GM12864 (cell line): ENCODE results near the gene MGMT.

ENCODE experiments used
- DNase-seq: peaks from one replicate; pipeline ENCODE4 v3.0.0-alpha.2; 2011; ENCODE audit warnings: low read depth
- H3K4me3 ChIP-seq: 2 replicates; pipeline ENCODE4 v1.5.1; 2011; ENCODE audit warnings: mild to moderate bottlenecking, low read depth, low read length, control low read depth
- TF ChIP-seq, protein P1 (sequence below): IDR thresholded peaks from 2 replicates; pipeline ENCODE4 v1.5.1; 2011; ENCODE audit warnings: low read depth, mild to moderate bottlenecking, moderate library complexity, low read length, control low read depth, inconsistent platforms; ENCODE audit errors: missing control alignments

Gene MGMT

DNA sequence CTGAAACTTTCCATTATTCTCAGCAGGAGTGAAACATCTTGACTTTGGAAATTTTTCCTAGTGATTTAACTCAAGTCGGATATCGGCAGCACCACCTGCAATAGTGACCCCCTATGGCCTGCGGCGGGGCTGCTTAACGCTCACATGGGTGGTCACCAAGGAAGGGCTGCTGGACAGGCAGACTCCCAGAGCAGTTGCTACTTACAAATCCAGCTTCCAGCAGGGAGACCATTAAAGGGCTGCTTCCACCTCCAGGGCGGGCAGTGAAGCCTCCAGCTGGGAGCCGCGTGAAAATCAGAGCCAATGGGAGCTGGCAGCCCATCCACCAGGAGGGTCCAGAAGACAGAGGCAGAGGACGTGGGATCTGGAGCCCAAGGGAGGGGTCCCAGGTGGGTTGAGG, 122.5 kb downstream of the MGMT start:
- TF ChIP-seq, protein P1, sequence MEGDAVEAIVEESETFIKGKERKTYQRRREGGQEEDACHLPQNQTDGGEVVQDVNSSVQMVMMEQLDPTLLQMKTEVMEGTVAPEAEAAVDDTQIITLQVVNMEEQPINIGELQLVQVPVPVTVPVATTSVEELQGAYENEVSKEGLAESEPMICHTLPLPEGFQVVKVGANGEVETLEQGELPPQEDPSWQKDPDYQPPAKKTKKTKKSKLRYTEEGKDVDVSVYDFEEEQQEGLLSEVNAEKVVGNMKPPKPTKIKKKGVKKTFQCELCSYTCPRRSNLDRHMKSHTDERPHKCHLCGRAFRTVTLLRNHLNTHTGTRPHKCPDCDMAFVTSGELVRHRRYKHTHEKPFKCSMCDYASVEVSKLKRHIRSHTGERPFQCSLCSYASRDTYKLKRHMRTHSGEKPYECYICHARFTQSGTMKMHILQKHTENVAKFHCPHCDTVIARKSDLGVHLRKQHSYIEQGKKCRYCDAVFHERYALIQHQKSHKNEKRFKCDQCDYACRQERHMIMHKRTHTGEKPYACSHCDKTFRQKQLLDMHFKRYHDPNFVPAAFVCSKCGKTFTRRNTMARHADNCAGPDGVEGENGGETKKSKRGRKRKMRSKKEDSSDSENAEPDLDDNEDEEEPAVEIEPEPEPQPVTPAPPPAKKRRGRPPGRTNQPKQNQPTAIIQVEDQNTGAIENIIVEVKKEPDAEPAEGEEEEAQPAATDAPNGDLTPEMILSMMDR, result no peak
- no peak for DNase-seq
- no peak overlapping the region for H3K4me3 ChIP-seq

GRCh38 chr10:129593953-129594352, 126.9 kb downstream of the MGMT start:
- TF ChIP-seq, protein P1, result no peak
- DNase-seq, result no peak

GRCh38 chr10:129594811-129595210, 127.8 kb downstream of the MGMT start:
- H3K4me3 ChIP-seq, result no peak overlapping the region
- no peak for DNase-seq
- TF ChIP-seq, protein P1, result no peak

More at GRCh38 chr10:129593953-129594352, 126.9 kb downstream of the MGMT start:
- no peak overlapping the region for H3K4me3 ChIP-seq

- TF ChIP-seq, protein P1, result no peak
- no peak overlapping the region for H3K4me3 ChIP-seq
- no peak for DNase-seq
These were observed 131.4 kb downstream of the MGMT start for GRCh38 chr10:129598413-129598812.

GRCh38 chr10:129599160-129599559, 132.1 kb downstream of the MGMT start:
- TF ChIP-seq, protein P1, result no peak
- H3K4me3 ChIP-seq, result no peak overlapping the region
- DNase-seq, result no peak

DNA sequence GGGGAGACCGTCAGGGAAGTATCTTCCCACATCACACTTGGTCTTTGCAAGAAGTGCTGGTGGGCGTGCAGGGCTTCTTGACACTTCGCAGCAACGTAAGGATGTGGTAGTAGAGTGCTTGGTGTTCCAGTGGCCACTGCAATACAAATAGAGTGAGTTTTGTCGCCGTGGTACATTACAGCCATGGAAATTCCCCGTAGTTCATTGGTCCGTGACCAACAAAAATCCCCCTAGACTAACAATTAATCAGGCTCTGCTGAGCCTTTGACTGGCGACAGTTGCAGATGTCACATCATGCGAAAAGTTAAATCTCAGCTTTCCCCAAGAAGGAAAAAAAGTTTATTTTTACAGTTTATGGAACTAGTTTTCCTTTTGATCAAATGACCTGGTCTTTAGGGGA, 134.7 kb downstream of the MGMT start:
- peak; percentile 33 for DNase-seq
- TF ChIP-seq, protein P1, result no peak
- no peak overlapping the region for H3K4me3 ChIP-seq

DNA sequence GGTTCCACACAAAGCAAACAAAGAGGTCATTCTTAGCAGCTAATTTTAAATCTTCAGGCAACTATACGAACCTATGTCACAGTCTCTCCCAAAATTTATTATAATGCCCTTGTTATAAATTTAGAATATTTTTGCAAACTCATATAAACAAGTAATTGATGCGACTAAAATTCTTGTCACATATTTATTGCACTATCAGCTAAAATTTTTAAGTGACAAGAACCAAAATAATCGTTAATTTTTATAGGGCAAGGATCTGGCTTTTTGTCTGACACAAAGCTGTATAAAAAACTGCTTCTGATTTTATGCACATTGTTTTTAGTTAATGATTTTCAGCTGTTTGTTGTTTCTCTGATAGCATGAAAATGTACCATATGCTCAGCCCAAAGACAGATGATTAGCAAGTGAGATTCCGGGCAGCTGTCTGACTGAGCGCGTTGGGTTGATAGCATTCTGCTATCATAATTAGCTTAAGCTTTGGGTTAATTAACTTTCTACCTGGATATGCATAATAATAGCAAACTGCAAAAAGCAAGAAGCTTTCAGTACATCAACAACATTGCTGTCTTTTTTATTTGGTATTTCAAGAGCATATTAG, 136.0 kb downstream of the MGMT start:
- TF ChIP-seq, protein P1, result no peak
- H3K4me3 ChIP-seq, result no peak overlapping the region
- no peak for DNase-seq
